ENCODE results near the gene NECTIN2. TPM values are rescaled to one million over a fixed set of nuclear protein-coding genes. Genes with fewer than 3 reads are reported as not detected.
A peak's percentile ranks its signal among the peaks of the same experiment; 100 is the strongest.

NECTIN2 gene
- polyA plus RNA-seq, 1 experiment = 80.2 TPM

DNA sequence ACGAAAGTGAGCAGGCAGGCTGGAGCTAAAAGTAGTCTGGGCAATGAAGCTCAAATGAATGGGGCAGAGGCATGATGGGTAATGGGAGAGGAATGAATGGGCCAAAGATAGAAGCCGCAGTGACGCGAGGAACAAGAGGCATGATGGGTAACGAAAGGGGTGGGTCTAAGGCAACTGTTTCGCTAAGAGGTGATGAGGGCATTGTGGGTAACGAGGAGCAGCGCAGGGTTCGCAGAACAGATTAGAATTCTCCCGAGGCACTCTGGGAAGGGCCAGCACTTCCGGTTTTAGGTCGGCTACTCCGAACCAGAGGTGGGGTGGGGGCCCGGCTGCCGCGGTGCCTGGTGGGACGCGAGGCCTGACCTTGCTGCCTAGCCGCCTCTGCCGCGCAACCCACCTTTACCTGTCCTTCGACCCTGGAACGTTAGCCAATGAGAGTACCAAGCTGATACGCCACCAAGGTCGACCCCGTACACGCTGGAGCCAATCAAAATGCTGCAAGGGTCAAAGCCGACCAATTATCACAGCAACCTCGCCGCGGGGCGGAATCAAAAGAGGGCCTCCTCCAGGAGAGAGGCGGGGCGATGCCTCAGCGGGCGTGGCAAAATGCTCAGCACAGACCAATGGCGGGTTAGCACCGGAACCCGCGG is 44.4 kb downstream of the NECTIN2 start:
- CTCF ChIA-PET = interaction anchor here (1.0 to 1.5 kb wide), 2 partner anchors 62 to 201 kb away, joined by 3 to 4 read pairs; no protein-coding TSS in a partner anchor
- H3K27ac ChIP-seq (ENCODE audit: low read depth, low read length) = peak overlapping the region; percentile 96
- TF ChIP-seq CTCF (IDR thresholded peaks at IDR 0.05; ENCODE audit: low read depth, low read length) = no peak
- DNase-seq (ENCODE audit: low read depth, low spot score) = peak; percentile 99
- no peaks in the 10 kb centered on the region for H3K9me3 ChIP-seq (ENCODE audit: control insufficient read depth, insufficient read depth, low read length)
- no peaks in the 10 kb centered on the region for H3K27me3 ChIP-seq (ENCODE audit: control insufficient read depth, insufficient read depth, low read length)
- POLR2A ChIA-PET = interaction anchor here (0.5 to 1.5 kb wide), 7 partner anchors 9 to 175 kb away, joined by 3 to 12 read pairs (median 3); partner anchors contain the start of gene CLPTM1
- H3K4me3 ChIP-seq (ENCODE audit: low read depth, low read length) = peak overlapping the region; percentile 65

GRCh38 chr19:44891016-44891882 is 45.2 kb downstream of the NECTIN2 start, which contains the start of gene TOMM40:
Gene TOMM40 (plus strand): TSS chr19:44891254. CDS start chr19:44891416, 162 bp downstream.
- no peaks in the 10 kb centered on the region for H3K27me3 ChIP-seq (ENCODE audit: control insufficient read depth, insufficient read depth, low read length)
- H3K9me3 ChIP-seq (ENCODE audit: control insufficient read depth, insufficient read depth, low read length) = no peaks in the 10 kb centered on the region
- peak within 1 kb of the TSS; percentile 85 for H3K4me3 ChIP-seq (ENCODE audit: low read depth, low read length)
- DNase-seq (ENCODE audit: low read depth, low spot score) = no peak
- POLR2A ChIA-PET = interaction anchor here (0.5 to 1.5 kb wide), 5 partner anchors 15 to 146 kb away, joined by 3 to 12 read pairs (median 3); partner anchors contain the start of genes APOE and CLPTM1
- CTCF ChIA-PET = no interaction called here
- no peak for TF ChIP-seq CTCF (IDR thresholded peaks at IDR 0.05; ENCODE audit: low read depth, low read length)
- peak within 1 kb of the TSS; percentile 96 for H3K27ac ChIP-seq (ENCODE audit: low read depth, low read length)

GRCh38 chr19:44892932-44893331 is 46.8 kb downstream of the NECTIN2 start:
- H3K4me3 ChIP-seq (ENCODE audit: low read depth, low read length) = no peak overlapping the region
- TF ChIP-seq CTCF (IDR thresholded peaks at IDR 0.05; ENCODE audit: low read depth, low read length) = no peak
- ChIA-PET CTCF (interaction anchor here (1.2 kb wide), 1 partner anchor 59 kb away, joined by 3 read pairs; no protein-coding TSS in a partner anchor), POLR2A (no interaction called here)
- H3K27ac ChIP-seq (ENCODE audit: low read depth, low read length) = no peak overlapping the region
- no peaks in the 10 kb centered on the region for H3K27me3 ChIP-seq (ENCODE audit: control insufficient read depth, insufficient read depth, low read length)
- no peak for DNase-seq (ENCODE audit: low read depth, low spot score)
- no peaks in the 10 kb centered on the region for H3K9me3 ChIP-seq (ENCODE audit: control insufficient read depth, insufficient read depth, low read length)

GRCh38 chr19:44893332-44894051 is 47.4 kb downstream of the NECTIN2 start:
- TF ChIP-seq CTCF (IDR thresholded peaks at IDR 0.05; ENCODE audit: low read depth, low read length) = no peak
- DNase-seq (ENCODE audit: low read depth, low spot score) = no peak
- H3K27me3 ChIP-seq (ENCODE audit: control insufficient read depth, insufficient read depth, low read length) = no peaks in the 10 kb centered on the region
- no peak overlapping the region for H3K27ac ChIP-seq (ENCODE audit: low read depth, low read length)
- no peak overlapping the region for H3K4me3 ChIP-seq (ENCODE audit: low read depth, low read length)
- CTCF ChIA-PET = interaction anchor here (1.2 kb wide), 1 partner anchor 59 kb away, joined by 3 read pairs; no protein-coding TSS in a partner anchor
- POLR2A ChIA-PET = no interaction called here
- H3K9me3 ChIP-seq (ENCODE audit: control insufficient read depth, insufficient read depth, low read length) = no peaks in the 10 kb centered on the region

Data from AG04450 (cell line).